Globus pallidus (tissue), 1 donor: ENCODE data around the gene VAMP7.
A peak's percentile ranks its signal among the peaks of the same experiment; 100 is the strongest.
"Not testable (repeated sequence)": the region's sequence is repeated elsewhere in the genome, so short reads cannot be mapped to it uniquely, and the experiment has no call there.

Experiments
- DNase-seq: peaks from one replicate; pipeline ENCODE4 v3.0.0-alpha.2; 2015; ENCODE audit warnings: low spot score

Gene VAMP7

GRCh38 chrX:155907661-155908060 is 26.5 kb downstream of the VAMP7 start:
- DNase-seq: not testable (repeated sequence)

DNA sequence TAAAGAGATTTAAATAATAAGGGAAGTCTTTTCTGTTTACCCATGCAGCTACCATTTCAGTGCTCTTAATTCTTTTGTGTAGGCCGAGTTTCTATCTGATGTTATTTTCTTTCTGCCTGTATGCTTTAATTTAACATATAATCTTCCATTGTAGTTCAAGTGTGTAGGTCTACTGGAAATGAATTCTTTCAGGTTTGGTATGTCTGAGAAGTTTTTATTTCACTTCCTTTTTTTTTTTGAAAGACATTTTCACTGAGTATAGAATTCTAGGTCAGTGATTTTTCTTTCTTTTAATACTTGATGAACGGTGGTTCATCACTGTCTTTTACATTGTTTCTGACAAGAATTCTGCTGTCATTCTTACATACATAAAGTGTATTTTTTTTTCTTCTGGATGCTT is 42.1 kb downstream of the VAMP7 start:
- DNase-seq: no peak

DNA sequence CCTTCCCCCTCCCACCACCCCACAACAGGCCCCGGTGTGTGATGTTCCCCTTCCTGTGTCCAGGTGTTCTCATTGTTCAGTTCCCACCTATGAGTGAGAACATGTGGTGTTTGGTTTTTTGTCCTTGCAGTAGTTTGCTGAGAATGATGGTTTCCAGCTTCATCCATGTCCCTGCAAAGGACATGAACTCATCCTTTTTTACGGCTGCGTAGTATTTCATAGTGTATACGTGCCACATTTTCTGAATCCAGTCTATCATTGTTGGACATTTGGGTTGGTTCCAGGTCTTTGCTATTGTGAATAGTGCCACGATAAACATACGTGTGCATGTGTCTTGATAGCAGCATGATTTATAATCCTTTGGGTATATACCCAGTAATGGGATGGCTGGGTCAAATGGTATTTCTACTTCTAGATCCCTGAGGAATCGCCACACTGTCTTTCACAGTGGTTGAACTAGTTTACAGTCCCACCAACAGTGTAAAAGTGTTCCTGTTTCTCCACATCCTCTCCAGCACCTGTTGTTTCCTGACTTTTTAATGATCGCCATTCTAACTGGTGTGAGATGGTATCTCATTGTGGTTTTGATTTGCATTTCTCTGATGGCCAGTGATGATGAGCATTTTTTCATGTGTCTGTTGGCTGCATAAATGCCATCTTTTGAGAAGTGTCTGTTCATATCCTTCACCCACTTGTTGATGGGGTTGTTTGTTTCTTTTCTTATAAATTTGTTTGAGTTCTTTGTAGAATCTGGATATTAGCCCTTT is 49.9 kb downstream of the VAMP7 start:
- not testable (repeated sequence) for DNase-seq

DNA sequence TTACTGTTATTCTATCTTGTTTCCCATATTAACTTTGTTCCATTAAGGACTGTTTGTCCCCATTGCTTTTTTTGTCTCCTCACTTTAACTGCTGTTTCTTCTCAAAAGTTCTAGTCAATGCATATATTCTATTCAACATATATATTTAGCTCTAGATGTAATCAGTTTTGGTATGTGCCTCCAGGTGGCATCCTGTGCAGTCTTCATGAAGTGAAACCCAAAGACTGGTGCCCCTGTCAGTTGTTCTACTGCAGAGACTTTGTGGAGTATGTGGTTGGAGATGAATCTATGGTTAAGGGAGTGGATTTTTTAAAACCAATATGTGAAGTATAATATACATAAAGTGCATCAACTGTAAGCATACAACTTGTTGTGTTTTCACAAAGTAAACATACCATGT is 57.0 kb downstream of the VAMP7 start:
- no peak for DNase-seq

DNA sequence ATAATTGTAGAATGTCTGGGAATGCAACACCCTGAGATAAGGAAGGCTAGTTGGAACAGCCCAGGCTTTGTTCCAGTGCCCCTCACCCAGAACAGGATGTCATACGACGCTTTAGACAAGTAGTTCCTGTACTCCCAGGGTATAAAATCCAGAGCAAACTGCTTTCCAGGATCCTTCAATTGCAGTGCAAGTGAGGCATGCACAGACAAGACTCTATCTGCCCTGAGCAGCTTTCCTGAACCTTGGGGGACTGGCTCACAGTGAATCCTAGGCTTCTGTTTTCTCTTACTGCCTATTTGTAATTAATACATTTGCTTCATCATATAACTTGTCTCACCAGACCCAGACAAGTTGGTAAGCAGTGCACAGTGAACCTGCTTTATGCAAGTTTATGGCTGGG is 68.0 kb downstream of the VAMP7 start:
- no peak for DNase-seq

- no peak for DNase-seq
These were observed 70.2 kb downstream of the VAMP7 start for GRCh38 chrX:155951237-155951789.

DNA sequence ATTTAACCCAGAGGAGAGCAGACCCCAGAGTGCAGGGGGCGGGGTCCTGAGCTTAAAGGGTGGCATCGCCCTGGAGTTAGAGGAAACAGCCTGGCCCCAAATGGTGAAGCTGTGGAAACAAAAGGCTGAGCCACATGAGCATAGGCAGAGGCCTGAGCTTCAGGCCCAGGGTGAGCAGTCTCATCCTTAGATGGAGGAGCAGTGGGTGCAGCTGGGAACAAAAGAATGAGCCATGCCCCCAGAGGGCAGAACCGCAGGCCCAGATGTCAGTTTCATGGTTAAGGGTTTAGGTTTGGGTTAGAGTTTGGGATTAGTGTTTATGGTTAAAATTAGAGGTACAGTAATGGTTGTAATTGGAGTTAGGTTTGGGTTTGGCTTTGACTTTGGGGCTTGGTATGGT is 71.9 kb downstream of the VAMP7 start:
- DNase-seq: no peak

GRCh38 chrX:155954793-155955192 is 73.6 kb downstream of the VAMP7 start:
- no peak for DNase-seq

DNA sequence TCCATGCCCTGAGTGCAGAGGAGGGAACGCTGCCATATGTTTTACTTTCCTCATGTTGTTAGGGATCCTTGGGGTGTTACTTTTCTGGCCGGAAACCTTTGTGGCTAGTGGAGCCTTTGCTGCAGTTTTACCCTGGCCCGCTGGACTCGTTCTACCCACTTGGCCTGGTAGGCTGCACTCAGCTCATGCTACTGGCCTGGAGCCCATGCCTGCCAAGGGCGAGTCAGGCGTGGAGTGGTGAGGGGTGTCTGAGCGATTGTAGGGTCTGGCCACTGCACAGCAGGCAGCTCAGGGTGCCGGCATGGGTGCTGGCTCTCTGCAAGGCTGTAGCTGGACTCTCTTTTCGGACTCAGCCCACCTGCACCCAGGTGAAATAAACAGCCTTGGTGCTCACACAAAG is 75.0 kb downstream of the VAMP7 start:
- no peak for DNase-seq

DNA sequence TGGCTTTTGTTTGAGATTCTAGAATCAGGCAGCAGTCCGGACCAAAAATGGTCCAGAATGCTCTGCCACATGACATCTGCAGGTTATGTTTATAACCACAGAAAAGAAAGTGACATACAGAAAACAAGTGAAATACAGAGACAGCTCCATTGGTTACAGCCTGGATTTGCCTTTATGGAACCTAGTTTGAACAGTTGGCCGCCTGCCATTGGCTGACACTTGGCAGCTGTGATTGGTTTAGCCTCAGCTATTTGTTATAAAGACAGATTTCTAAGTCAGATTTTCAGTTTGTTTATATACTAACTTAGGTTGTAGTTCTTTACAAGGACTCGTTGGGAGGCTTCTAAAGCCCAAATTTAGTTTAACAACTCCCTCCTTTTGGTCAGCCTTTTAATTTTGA is 75.5 kb downstream of the VAMP7 start:
- peak; percentile 5 for DNase-seq

- DNase-seq: no peak
These were observed 76.7 kb downstream of the VAMP7 start for GRCh38 chrX:155957843-155958242.

DNA sequence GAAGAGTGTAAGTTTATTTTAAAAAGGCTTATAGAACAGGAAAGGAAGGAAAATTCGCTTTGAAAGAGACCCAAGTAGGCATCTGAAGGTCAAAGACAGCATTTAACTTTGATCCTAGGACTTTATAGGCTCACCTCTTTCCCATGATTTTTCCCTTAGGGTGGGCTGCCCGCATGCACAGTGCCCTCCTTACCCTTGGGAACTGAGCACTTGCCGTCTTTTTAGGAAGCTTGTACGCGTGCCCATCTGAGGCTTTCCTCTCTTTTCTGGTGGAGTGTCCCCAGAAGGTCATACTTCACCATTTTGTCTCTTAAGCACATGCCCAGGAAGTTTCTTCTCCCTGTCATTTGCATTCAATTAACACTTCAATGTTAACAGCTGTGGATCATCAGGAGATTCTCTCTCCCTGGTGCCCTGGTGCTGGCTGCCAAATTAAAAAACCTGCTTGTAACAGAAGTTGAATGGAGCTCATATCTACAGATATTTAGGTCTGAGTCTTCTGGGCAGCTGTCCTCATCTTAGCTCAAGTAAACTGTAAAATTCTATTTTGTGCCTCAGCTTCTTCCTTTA is 78.0 kb downstream of the VAMP7 start:
- DNase-seq: no peak

- DNase-seq: no peak
These were observed 81.8 kb downstream of the VAMP7 start for GRCh38 chrX:155962906-155963305.

GRCh38 chrX:155966876-155967275 is 85.7 kb downstream of the VAMP7 start:
- DNase-seq: no peak

- DNase-seq: no peak
These were observed 86.6 kb downstream of the VAMP7 start for GRCh38 chrX:155967653-155968325.

DNA sequence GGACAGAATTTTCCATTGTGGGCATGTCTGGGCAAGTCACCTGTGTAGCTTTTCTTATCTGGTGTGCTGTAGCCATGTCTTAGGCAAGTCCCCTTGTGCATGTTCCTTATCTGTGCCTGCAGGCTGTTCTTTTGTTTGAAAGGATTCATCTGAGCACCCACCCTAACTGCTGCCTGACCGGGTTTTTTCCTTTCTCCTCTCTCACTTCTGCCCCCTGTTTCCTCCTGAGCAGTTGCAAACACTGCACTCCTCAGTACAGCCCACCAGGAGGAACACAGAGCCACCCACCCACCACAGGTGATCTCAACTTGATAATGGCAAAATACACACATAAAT is 87.1 kb downstream of the VAMP7 start:
- no peak for DNase-seq

DNA sequence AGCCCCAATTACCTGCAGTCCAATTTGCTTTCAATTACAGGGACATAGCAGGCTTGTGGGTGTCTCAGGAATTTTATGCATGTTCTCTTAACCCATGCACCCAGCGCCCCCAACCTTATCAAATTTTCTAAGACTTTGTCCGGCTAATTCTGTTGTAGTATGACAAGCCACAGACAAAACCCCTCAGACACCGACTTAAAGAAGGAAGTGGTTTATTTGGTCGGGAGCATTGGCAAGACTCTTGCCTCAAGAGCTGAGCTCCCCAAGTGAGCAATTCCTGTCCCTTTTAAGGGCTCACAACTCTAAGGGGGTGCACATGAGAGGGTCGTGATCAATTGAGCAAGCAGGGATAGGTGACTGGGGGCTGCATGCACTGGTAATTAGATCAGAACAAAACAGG is 87.6 kb downstream of the VAMP7 start:
- no peak for DNase-seq

DNA sequence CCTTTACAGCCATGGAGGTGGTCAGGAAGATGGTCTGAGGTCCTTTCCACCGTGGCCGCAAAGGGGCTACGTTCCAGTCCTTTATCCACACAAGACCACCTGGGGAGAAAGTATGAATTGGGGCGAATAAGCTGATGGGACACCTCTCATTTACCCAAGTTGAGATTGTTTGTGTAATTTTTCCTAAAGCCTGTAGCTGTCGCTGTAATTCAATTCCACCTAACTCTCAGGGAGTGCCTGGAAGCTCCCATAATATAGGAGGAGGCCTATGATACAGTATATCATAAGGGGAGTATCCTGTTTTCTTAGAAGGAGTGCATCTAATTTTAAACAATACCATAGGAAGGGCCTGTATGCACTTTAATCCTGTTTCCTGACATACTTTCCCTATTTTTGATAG is 90.5 kb downstream of the VAMP7 start:
- DNase-seq: not testable (repeated sequence)

GRCh38 chrX:155972241-155972640 is 91.1 kb downstream of the VAMP7 start:
- not testable (repeated sequence) for DNase-seq

GRCh38 chrX:155983326-155983725 is 102.2 kb downstream of the VAMP7 start:
- no peak for DNase-seq

GRCh38 chrX:155985208-155985607 is 104.1 kb downstream of the VAMP7 start:
- DNase-seq: no peak

DNA sequence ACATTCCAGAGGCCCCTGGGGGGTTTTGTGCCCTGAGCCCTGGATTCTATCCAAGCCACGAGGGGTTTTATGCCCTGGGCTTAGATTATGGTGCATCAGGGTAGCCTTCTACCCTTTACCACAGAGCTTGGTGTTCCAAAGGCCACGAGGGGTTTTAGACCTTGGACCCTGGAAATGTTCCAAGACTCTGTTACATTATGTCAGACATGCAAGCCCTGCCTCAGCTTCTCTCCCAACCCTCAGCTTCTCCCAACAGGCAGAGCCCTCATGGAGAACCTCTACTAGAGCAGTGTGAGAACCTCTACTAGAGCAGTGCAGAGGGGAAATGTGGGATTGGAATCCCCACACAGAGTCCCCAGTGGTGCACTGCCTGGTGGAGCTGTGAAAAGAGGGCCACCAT is 105.8 kb downstream of the VAMP7 start:
- not testable (repeated sequence) for DNase-seq

DNA sequence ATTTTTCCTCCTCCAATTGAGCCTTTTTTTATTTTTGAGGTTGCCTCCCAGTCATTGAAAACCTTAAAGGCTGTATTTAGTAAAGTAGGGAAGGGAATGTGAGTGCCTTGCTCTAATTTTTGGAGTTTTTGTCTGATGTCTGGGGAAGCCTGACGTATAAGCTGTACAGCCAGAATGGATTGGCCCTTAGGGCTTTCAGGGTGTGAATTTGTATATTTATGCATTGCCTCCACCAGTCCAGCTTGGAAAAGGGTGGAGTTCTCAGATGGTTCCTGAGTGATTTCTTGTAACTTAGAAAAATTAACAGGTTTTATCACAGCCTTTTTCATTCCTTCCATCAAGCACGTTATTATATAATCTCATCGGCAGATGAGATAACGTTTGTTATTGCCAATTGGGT is 107.7 kb downstream of the VAMP7 start:
- no peak for DNase-seq
